A549 (cell line): Measurements from ENCODE around the gene NME7. TPM values are rescaled to one million over a fixed set of nuclear protein-coding genes. Genes with fewer than 3 reads are reported as not detected.

Experiments
- ATAC-seq, 2 experiments: fragments of 200-7000 bp in 1 of 2; fragments of >200 bp in 1 of 2; cut with Nextera tagmentation in 1 of 2; cut with Tn5 transposase in 1 of 2; 3 replicates each; pipeline versions ENCODE4 v1.8.0 to v1.9.1; 2018 to 2020; ENCODE audit warnings: mild to moderate bottlenecking in 1 of 2, moderate library complexity in 1 of 2
- CTCF ChIA-PET: fragments of 300-600 bp; sonication (Branson Sonifier 250); formaldehyde crosslinking; extraction: SDS; loops from one replicate; lab custom pipeline; 2021; ENCODE audit warnings: antibody characterized with exemption, inconsistent platforms; lab: Yijun Ruan, JAX
- POLR2A ChIA-PET: fragments of 350-600 bp; formaldehyde crosslinking; extraction: SDS; loops from one replicate; lab custom pipeline; 2021; ENCODE audit warnings: antibody characterized with exemption, inconsistent platforms; lab: Yijun Ruan, JAX
- DNase-seq, 2 experiments: peaks; one replicate each; pipeline versions ENCODE4 v3.0.0 to v3.0.0-alpha.2; 2011 to 2016; ENCODE audit warnings: low read depth in 1 of 2, low spot score in 1 of 2
- FAIRE-seq: peaks from 2 replicates; lab custom pipeline; 2011; peaks lifted over from hg19 to GRCh38; lab: Jason Lieb, UNC
- H3K27ac ChIP-seq, 2 experiments: fragments of >200 bp; sonication (Bioruptor Twin); formaldehyde crosslinking; 3 replicates each; pipeline ENCODE4 v1.5.1; 2016 to 2017
- H3K4me1 ChIP-seq: fragments of >200 bp; sonication (Bioruptor Twin); formaldehyde crosslinking; 3 replicates; pipeline ENCODE4 v1.6.1; 2016
- H3K4me2 ChIP-seq: fragments of >200 bp; sonication (Bioruptor Twin); formaldehyde crosslinking; 3 replicates; pipeline ENCODE4 v1.6.1; 2016
- H3K4me3 ChIP-seq: fragments of >200 bp; sonication (Bioruptor Twin); formaldehyde crosslinking; 3 replicates; pipeline ENCODE4 v1.5.1; 2016
- H3K9me3 ChIP-seq: fragments of >200 bp; sonication (Bioruptor Twin); formaldehyde crosslinking; 3 replicates; pipeline ENCODE4 v1.6.1; 2016
- BCL3 ChIP-seq: fragments of >200 bp; sonication (Bioruptor Twin); formaldehyde crosslinking; IDR thresholded peaks from 3 replicates; pipeline ENCODE4 v1.6.1; 2016
- CEBPB ChIP-seq, 2 experiments: fragments of >200 bp in 1 of 2; sonication (Bioruptor Twin) in 1 of 2; formaldehyde crosslinking in 1 of 2; IDR thresholded peaks; 2 replicates each; pipeline ENCODE4 v1.6.1; 2012 to 2016
- CHD2 ChIP-seq: fragments of 150-350 bp; IDR thresholded peaks from 2 replicates; pipeline ENCODE4 v1.6.1; 2014; ENCODE audit warnings: low read length; ENCODE audit not compliant: partially characterized antibody
- E2F6 ChIP-seq: IDR thresholded peaks from 2 replicates; pipeline ENCODE4 v1.6.1; 2012; ENCODE audit warnings: low read depth, borderline replicate concordance
- EHMT2 ChIP-seq: fragments of 200-600 bp; sonication (generic); IDR thresholded peaks from 2 replicates; pipeline ENCODE4 v1.6.1; 2016; ENCODE audit warnings: antibody characterized with exemption, low read depth, mild to moderate bottlenecking, moderate library complexity
- ESRRA ChIP-seq: fragments of 150-350 bp; IDR thresholded peaks from 2 replicates; pipeline ENCODE4 v1.6.1; 2014; ENCODE audit warnings: mild to moderate bottlenecking, low read length, borderline replicate concordance
- FOSB ChIP-seq: fragments of 250-450 bp; sonication (Bioruptor Pico); IDR thresholded peaks from 2 replicates; pipeline ENCODE4 v1.5.0; 2020; ENCODE audit warnings: mild to moderate bottlenecking, moderate library complexity
- FOSL2 ChIP-seq, 2 experiments: fragments of 450-650 bp in 1 of 2; fragments of >200 bp in 1 of 2; sonication (Bioruptor Twin) in 1 of 2; formaldehyde crosslinking; IDR thresholded peaks; 2 replicates each; pipeline versions ENCODE4 v1.5.0 to v1.6.1; 2016 to 2020; ENCODE audit warnings: mild to moderate bottlenecking in 1 of 2, moderate library complexity in 1 of 2
- HES2 ChIP-seq: fragments of >200 bp; sonication (Bioruptor Twin); formaldehyde crosslinking; IDR thresholded peaks from 2 replicates; pipeline ENCODE4 v1.6.1; 2016
- HEYL ChIP-seq: fragments of 250-450 bp; sonication (Bioruptor Pico); IDR thresholded peaks from 2 replicates; pipeline ENCODE4 v1.8.0; 2021; ENCODE audit warnings: mild to moderate bottlenecking, moderate library complexity
- HMGXB4 ChIP-seq: fragments of 250-450 bp; sonication (Bioruptor Pico); IDR thresholded peaks from 2 replicates; pipeline ENCODE4 v1.5.0; 2021; ENCODE audit warnings: mild to moderate bottlenecking, moderate library complexity, borderline replicate concordance
- HOXA7 ChIP-seq: fragments of 250-450 bp; sonication (Bioruptor Pico); IDR thresholded peaks from 2 replicates; pipeline ENCODE4 v1.5.0; 2020; ENCODE audit warnings: mild to moderate bottlenecking, moderate library complexity
- KDM5A ChIP-seq: fragments of 200-600 bp; sonication (generic); IDR thresholded peaks from 2 replicates; pipeline ENCODE4 v1.6.1; 2016; ENCODE audit warnings: antibody characterized with exemption, mild to moderate bottlenecking
- MYC ChIP-seq: IDR thresholded peaks from 2 replicates; pipeline ENCODE4 v1.6.1; 2012; ENCODE audit warnings: mild to moderate bottlenecking, inconsistent platforms, low read length, improper control_type of control experiment, borderline replicate concordance
- POLR2A ChIP-seq: IDR thresholded peaks from 2 replicates; pipeline ENCODE4 v1.6.1; 2012; ENCODE audit warnings: mild to moderate bottlenecking, low read length
- RARB ChIP-seq: fragments of 250-450 bp; sonication (Bioruptor Pico); IDR thresholded peaks from 2 replicates; pipeline ENCODE4 v1.8.0; 2021; ENCODE audit warnings: mild to moderate bottlenecking, moderate library complexity
- REST ChIP-seq: fragments of 200-600 bp; sonication (generic); IDR thresholded peaks from 2 replicates; pipeline ENCODE4 v1.6.1; 2016; ENCODE audit warnings: antibody characterized with exemption, mild to moderate bottlenecking, moderate library complexity
- TFCP2L1 ChIP-seq: fragments of 250-450 bp; sonication (Bioruptor Pico); IDR thresholded peaks from 2 replicates; pipeline ENCODE4 v1.5.0; 2021; ENCODE audit warnings: mild to moderate bottlenecking
- ZFP36 ChIP-seq: fragments of 450-650 bp; IDR thresholded peaks from 2 replicates; pipeline ENCODE4 v1.6.1; 2014; ENCODE audit warnings: borderline replicate concordance; ENCODE audit not compliant: partially characterized antibody
- ZSCAN20 ChIP-seq: fragments of 250-450 bp; sonication (Bioruptor Pico); IDR thresholded peaks from 2 replicates; pipeline ENCODE4 v1.8.0; 2022; ENCODE audit warnings: mild to moderate bottlenecking, moderate library complexity
- WGBS: methylation state at CpG from one replicate; pipeline ENCODE4 v1.1.6; 2017; ENCODE audit errors: missing lambda C conversion rate; 5-methylcytosine and 5-hydroxymethylcytosine counted together
- polyA plus RNA-seq, 4 experiments: library from polyadenylated mRNA; depleted of rRNA in 3 of 4; stranded (reverse); fragments of >200 nt; fragmentation: RNase III in 1 of 4; extraction: RNeasy Plus Mini Kit Qiagen cat#74134 plus additional on column Dnase treatment in 1 of 4; gene quantifications; 2 replicates in 3 of 4; 3 replicates in 1 of 4; pipeline ENCODE4 v1.2.3, GENCODE V29; 2011 to 2017

Gene NME7
- polyA plus RNA-seq, 2 of the 4 experiments (the other 2 are of a cell fraction): 39.5 to 62.3 TPM

GRCh38 chr1:169367096-169367685 is 406 bp downstream of the NME7 start:
- Histone ChIP-seq H3K27ac (peak overlapping the region; percentile 78 to 88), H3K9me3 (peaks cover 11% of the 10 kb centered on the region; the same call in 2 of the 3 replicates), H3K4me1 (peaks cover 20% of the 10 kb centered on the region; the same call in 2 of the 3 replicates), H3K4me3 (peak overlapping the region; percentile 84), H3K4me2 (peak overlapping the region; percentile 89)
- ChIA-PET CTCF (interaction anchor here (1.4 to 2.1 kb wide), 3 partner anchors 19 to 764 kb away, joined by 5 to 7 read pairs (median 5); no protein-coding TSS in a partner anchor), POLR2A (interaction anchor here (1.2 to 1.5 kb wide), 2 partner anchors 119 to 261 kb away, joined by 3 to 9 read pairs; partner anchors contain the start of genes ATP1B1 and SLC19A2)
- TF ChIP-seq KDM5A: no peak
- DNase-seq (no peak), ATAC-seq (peak; percentile 64 to 77), FAIRE-seq (no peak)
- 14% methylated on average over 15 of the region's 15 CpGs for WGBS

GRCh38 chr1:169364948-169365347 is 2.6 kb downstream of the NME7 start:
- ChIA-PET POLR2A (no interaction called here), CTCF (interaction anchor here (0.9 kb wide), 1 partner anchor 762 kb away, joined by 3 read pairs; no protein-coding TSS in a partner anchor)
- FAIRE-seq (no peak), DNase-seq (no peak), ATAC-seq (no peak)
- H3K4me3 ChIP-seq: no peak overlapping the region
- H3K9me3 ChIP-seq: peaks cover 11% of the 10 kb centered on the region; the same call in 2 of the 3 replicates
- peaks cover 20% of the 10 kb centered on the region; the same call in 2 of the 3 replicates for H3K4me1 ChIP-seq
- WGBS: 92% methylated on average over 2 of the region's 2 CpGs
- H3K27ac ChIP-seq: no peak overlapping the region
- H3K4me2 ChIP-seq: no peak overlapping the region
- TF ChIP-seq HEYL (CRISPR knock-in tag): no peak
- TF ChIP-seq ESRRA: no peak
- no peak for TF ChIP-seq FOSL2 (IDR thresholded peaks at IDR 0.05)
- TF ChIP-seq FOSL2 (CRISPR knock-in tag; IDR thresholded peaks at IDR 0.05): no peak
- TF ChIP-seq HOXA7: no peak
- no peak for TF ChIP-seq MYC
- no peak for TF ChIP-seq FOSB (CRISPR knock-in tag)
- TF ChIP-seq ZFP36: no peak
- TF ChIP-seq ZSCAN20 (CRISPR knock-in tag): no peak
- TF ChIP-seq CHD2: no peak
- TF ChIP-seq EHMT2: no peak
- TF ChIP-seq CEBPB (IDR thresholded peaks at IDR 0.05): no peak

GRCh38 chr1:169363046-169363730 is 4.4 kb downstream of the NME7 start:
- H3K4me1 ChIP-seq: peaks cover 9% of the 10 kb centered on the region; the same call in 1 of the 3 replicates
- peaks cover 11% of the 10 kb centered on the region; the same call in 2 of the 3 replicates for H3K9me3 ChIP-seq
- FAIRE-seq (no peak), DNase-seq (no peak), ATAC-seq (no peak)
- H3K4me2 ChIP-seq: peak overlapping the region; percentile 19; the same call in 2 of the 3 replicates
- POLR2A ChIA-PET: no interaction called here
- TF ChIP-seq FOSL2 (IDR thresholded peaks at IDR 0.05): no peak
- TF ChIP-seq FOSL2 (CRISPR knock-in tag; IDR thresholded peaks at IDR 0.05): peak; percentile 63
- no peak for TF ChIP-seq RARB
- TF ChIP-seq, all 56 proteins: peak for 1
- H3K4me3 ChIP-seq: no peak overlapping the region
- 69% methylated on average over 5 of the region's 5 CpGs for WGBS
- 0 out of 6 replicates have a peak overlapping the region, but pooled peaks of 1 of the 2 experiments have one; percentile 7 for H3K27ac ChIP-seq
- CTCF ChIA-PET: interaction anchor here (1.0 to 4.8 kb wide), 3 partner anchors 14 to 760 kb away, joined by 4 to 19 read pairs (median 5); no protein-coding TSS in a partner anchor

- ChIA-PET POLR2A (no interaction called here), CTCF (interaction anchor here (1.0 to 4.8 kb wide), 3 partner anchors 13 to 758 kb away, joined by 3 to 19 read pairs (median 9); no protein-coding TSS in a partner anchor)
- Histone ChIP-seq H3K9me3 (peaks cover 11% of the 10 kb centered on the region; the same call in 2 of the 3 replicates), H3K27ac (no peak overlapping the region), H3K4me3 (no peak overlapping the region), H3K4me2 (no peak overlapping the region), H3K4me1 (peaks cover 4% of the 10 kb centered on the region; the same call in 1 of the 3 replicates)
- ATAC-seq: no peak
- no peak for FAIRE-seq
- no peak for DNase-seq
- WGBS: 85% methylated on average over 7 of the region's 7 CpGs
- TF ChIP-seq BCL3: no peak
- TF ChIP-seq REST: no peak
- TF ChIP-seq E2F6: no peak
- TF ChIP-seq HMGXB4 (CRISPR knock-in tag): no peak
- no peak for TF ChIP-seq TFCP2L1 (CRISPR knock-in tag)
- no peak for TF ChIP-seq HES2
- TF ChIP-seq POLR2A: no peak
Observed at GRCh38 chr1:169361281-169361680, 6.3 kb downstream of the NME7 start.
